H9 (cell line): Measurements from ENCODE around the gene TXNDC11. TPM values are rescaled to one million over a fixed set of nuclear protein-coding genes. Genes with fewer than 3 reads are reported as not detected.

Experiments
- DNase-seq: peaks from one replicate; pipeline ENCODE4 v3.0.0-alpha.2; 2017
- H2AFZ ChIP-seq: one replicate; pipeline ENCODE4 v1.6.1; 2013; ENCODE audit warnings: mild to moderate bottlenecking, low read length, control low read depth, moderate library complexity
- H2AK5ac ChIP-seq: 2 replicates; pipeline ENCODE4 v1.6.1; 2013; ENCODE audit warnings: low read length, control low read depth, mixed read lengths; ENCODE audit not compliant: insufficient read length
- H2BK120ac ChIP-seq: one replicate; pipeline ENCODE4 v1.6.1; 2013; ENCODE audit warnings: low read depth, mild to moderate bottlenecking, low read length, control low read depth, inconsistent platforms; ENCODE audit not compliant: poor library complexity, severe bottlenecking
- H2BK12ac ChIP-seq: 2 replicates; pipeline ENCODE4 v1.6.1; 2013; ENCODE audit warnings: low read length, control low read depth, mixed read lengths, low read depth; ENCODE audit not compliant: insufficient read length
- H2BK15ac ChIP-seq: 2 replicates; pipeline ENCODE4 v1.6.1; 2013; ENCODE audit warnings: low read depth, low read length, control low read depth
- H2BK20ac ChIP-seq: one replicate; pipeline ENCODE4 v1.6.1; 2013; ENCODE audit warnings: low read depth, mild to moderate bottlenecking, low read length, control low read depth, inconsistent platforms; ENCODE audit not compliant: poor library complexity, severe bottlenecking
- H2BK5ac ChIP-seq: 2 replicates; pipeline ENCODE4 v1.6.1; 2013; ENCODE audit warnings: low read length, control low read depth, mixed read lengths; ENCODE audit not compliant: insufficient read length
- H3K14ac ChIP-seq: 2 replicates; pipeline ENCODE4 v1.6.1; 2013; ENCODE audit warnings: low read length, control low read depth; ENCODE audit not compliant: insufficient read depth
- H3K18ac ChIP-seq: 2 replicates; pipeline ENCODE4 v1.6.1; 2013; ENCODE audit warnings: low read depth, mild to moderate bottlenecking, mixed read lengths, low read length, control low read depth; ENCODE audit not compliant: insufficient read length
- H3K23ac ChIP-seq: 2 replicates; pipeline ENCODE4 v1.6.1; 2013; ENCODE audit warnings: low read length, control low read depth, mixed read lengths, low read depth; ENCODE audit not compliant: insufficient read length
- H3K23me2 ChIP-seq: 2 replicates; pipeline ENCODE4 v1.6.1; 2013; ENCODE audit warnings: low read depth, mild to moderate bottlenecking, mixed read lengths, low read length, control low read depth; ENCODE audit not compliant: insufficient read length, poor library complexity, severe bottlenecking
- H3K27ac ChIP-seq: 2 replicates; pipeline ENCODE4 v1.5.1; 2013; ENCODE audit warnings: low read length, control low read depth, mixed read lengths, low read depth; ENCODE audit not compliant: insufficient read length
- H3K27me3 ChIP-seq: 2 replicates; pipeline ENCODE4 v1.6.1; 2013; ENCODE audit warnings: low read length, control low read depth, inconsistent platforms; ENCODE audit not compliant: insufficient read depth
- H3K4ac ChIP-seq: 2 replicates; pipeline ENCODE4 v1.6.1; 2013; ENCODE audit warnings: low read depth, mild to moderate bottlenecking, control low read depth, inconsistent platforms, low read length, moderate library complexity
- H3K4me1 ChIP-seq: 2 replicates; pipeline ENCODE4 v1.6.1; 2013; ENCODE audit warnings: low read length, control low read depth, inconsistent platforms; ENCODE audit not compliant: insufficient read depth
- H3K4me2 ChIP-seq: 2 replicates; pipeline ENCODE4 v1.6.1; 2013; ENCODE audit warnings: low read length, control low read depth, mixed read lengths; ENCODE audit not compliant: insufficient read length, insufficient read depth
- H3K56ac ChIP-seq: 2 replicates; pipeline ENCODE4 v1.6.1; 2013; ENCODE audit warnings: low read depth, mild to moderate bottlenecking, mixed read lengths, low read length, control low read depth; ENCODE audit not compliant: insufficient read length
- H3K79me1 ChIP-seq: 2 replicates; pipeline ENCODE4 v1.6.1; 2013; ENCODE audit warnings: low read depth, mild to moderate bottlenecking, moderate library complexity, low read length, control low read depth, inconsistent platforms; ENCODE audit not compliant: insufficient read depth, poor library complexity, severe bottlenecking
- H3K79me2 ChIP-seq: 2 replicates; pipeline ENCODE4 v1.6.1; 2013; ENCODE audit warnings: low read length, control low read depth, inconsistent platforms; ENCODE audit not compliant: insufficient read depth
- H3K9ac ChIP-seq: 2 replicates; pipeline ENCODE4 v1.6.1; 2013; ENCODE audit warnings: low read length, control low read depth, mixed read lengths; ENCODE audit not compliant: insufficient read length; ENCODE audit errors: extremely low read depth
- H3K9me3 ChIP-seq: one replicate; pipeline ENCODE4 v1.6.1; 2013; ENCODE audit warnings: low read depth, low read length, inconsistent platforms; ENCODE audit not compliant: control insufficient read depth
- H3T11ph ChIP-seq: one replicate; pipeline ENCODE4 v1.6.1; 2013; ENCODE audit warnings: mild to moderate bottlenecking, low read length, control low read depth, inconsistent platforms
- H4K20me1 ChIP-seq: one replicate; pipeline ENCODE4 v1.6.1; 2013; ENCODE audit not compliant: control insufficient read depth, insufficient read length, insufficient read depth
- H4K5ac ChIP-seq: 2 replicates; pipeline ENCODE4 v1.6.1; 2013; ENCODE audit warnings: low read depth, mild to moderate bottlenecking, mixed read lengths, low read length, control low read depth; ENCODE audit not compliant: insufficient read length
- H4K8ac ChIP-seq: replicated peaks from 2 replicates; pipeline ENCODE4 v1.6.1; 2013; ENCODE audit warnings: low read length, control low read depth, mixed read lengths, low read depth; ENCODE audit not compliant: insufficient read length
- H4K91ac ChIP-seq: 2 replicates; pipeline ENCODE4 v1.6.1; 2013; ENCODE audit warnings: low read depth, mild to moderate bottlenecking, moderate library complexity, mixed read lengths, low read length, control low read depth; ENCODE audit not compliant: insufficient read length
- H3K27ac Mint-ChIP-seq, 3 experiments: 2 replicates in 2 of 3; 3 replicates in 1 of 3; pipeline ENCODE4 v1.8.0; 2020 to 2021; ENCODE audit warnings: mixed read lengths in 3 of 3, mild to moderate bottlenecking in 1 of 3, moderate library complexity in 1 of 3
- H3K27me3 Mint-ChIP-seq: 2 replicates; pipeline ENCODE4 v1.8.0; 2021; ENCODE audit warnings: low read depth, mild to moderate bottlenecking, moderate library complexity, mixed read lengths
- H3K36me3 Mint-ChIP-seq, 3 experiments: 2 replicates in 2 of 3; 3 replicates in 1 of 3; pipeline ENCODE4 v1.8.0; 2020 to 2021; ENCODE audit warnings: low read depth in 3 of 3, mixed read lengths in 3 of 3; ENCODE audit not compliant: insufficient read depth in 1 of 3
- H3K4me1 Mint-ChIP-seq, 2 experiments: 2 replicates each; pipeline ENCODE4 v1.8.0; 2020; ENCODE audit warnings: mixed read lengths in 2 of 2
- H3K4me3 Mint-ChIP-seq, 2 experiments: 2 replicates in 1 of 2; 3 replicates in 1 of 2; pipeline ENCODE4 v1.8.0; 2020 to 2021; ENCODE audit warnings: mild to moderate bottlenecking in 2 of 2, mixed read lengths in 2 of 2, moderate library complexity in 1 of 2
- H3K9me3 Mint-ChIP-seq, 2 experiments: 2 replicates in 1 of 2; 3 replicates in 1 of 2; pipeline ENCODE4 v1.8.0; 2020; ENCODE audit warnings: mild to moderate bottlenecking in 2 of 2, mixed read lengths in 2 of 2, moderate library complexity in 1 of 2
- CTCF ChIP-seq: fragments of 200-600 bp; sonication (generic); conservative IDR thresholded peaks from 3 replicates; pipeline ENCODE4 v1.8.0; 2021; ENCODE audit warnings: antibody characterized with exemption, mild to moderate bottlenecking
- WGBS: extraction: QIAGEN DNeasy Blood & Tissue Kit; methylation state at CpG from one replicate; pipeline ENCODE4 v1.1.7; 2013; ENCODE audit warnings: missing lambda C conversion rate, low lambda C conversion rate, mixed read lengths; ENCODE audit not compliant: insufficient read length; ENCODE audit errors: extremely low coverage; 5-methylcytosine and 5-hydroxymethylcytosine counted together
- total RNA-seq: library from RNA; stranded (reverse); gene quantifications from 2 replicates; pipeline ENCODE4 v1.2.1, GENCODE V29; 2021

TXNDC11 gene
- total RNA-seq, 1 experiment from 2014 or later, result 12.2 TPM

- Histone ChIP-seq H2BK12ac (no peak overlapping the region), H4K8ac (no peak overlapping the region), H3K79me2 (no peaks in the 10 kb centered on the region), H4K5ac (no peak overlapping the region), H4K20me1 (no peaks in the 10 kb centered on the region), H3K27me3 (no peaks in the 10 kb centered on the region), H3K27ac (no peak overlapping the region), H3K56ac (no peak overlapping the region), H3K4ac (no peak overlapping the region), H3K79me1 (no peaks in the 10 kb centered on the region), H3K14ac (no peak overlapping the region), H4K91ac (no peak overlapping the region), H3T11ph (no peak overlapping the region), H3K18ac (no peak overlapping the region), H2BK5ac (no peak overlapping the region), H2AFZ (no peak overlapping the region), H3K4me1 (no peaks in the 10 kb centered on the region), H2BK120ac (no peak overlapping the region), H3K23ac (no peak overlapping the region), H2BK15ac (no peak overlapping the region), H3K9ac (no peak overlapping the region), H3K23me2 (no peaks in the 10 kb centered on the region), H3K9me3 (no peaks in the 10 kb centered on the region), H2AK5ac (no peak overlapping the region), H3K4me2 (no peak overlapping the region), H2BK20ac (no peak overlapping the region)
- no CpG with 5 or more reads among the region's 6 CpGs for WGBS
- H3K4me1 Mint-ChIP-seq, result peaks cover 3 to 7% of the 10 kb centered on the region in 2 experiments; a peak in 2 of 4 replicates
- no peak overlapping the region for H3K27ac Mint-ChIP-seq
- H3K36me3 Mint-ChIP-seq, result peaks cover 2 to 48% (median 44%) of the 10 kb centered on the region in 3 experiments; a peak in 5 of 7 replicates
- H3K4me3 Mint-ChIP-seq, result no peak overlapping the region
- no peaks in the 10 kb centered on the region for H3K27me3 Mint-ChIP-seq
- no peak for DNase-seq
- TF ChIP-seq CTCF, result no peak
- no peaks in the 10 kb centered on the region for H3K9me3 Mint-ChIP-seq
Measured at GRCh38 chr16:11734653-11735043, 8.0 kb downstream of the TXNDC11 start.
